PC-9 (cell line): ENCODE measurements around the gene TRABD2A. TPM values are rescaled to one million over a fixed set of nuclear protein-coding genes. Genes with fewer than 3 reads are reported as not detected.

ENCODE experiments used
- BruUV-seq: library from RNA; stranded (reverse); fragments of 400-500 nt; replicated peaks from 2 replicates; lab custom pipeline; 2021; lab: Mats Ljungman, UMichigan
- CTCF ChIA-PET: fragments of 300-600 bp; sonication (Branson Sonifier 250); formaldehyde crosslinking; loops from one replicate; lab custom pipeline; 2022; ENCODE audit warnings: antibody characterized with exemption; lab: Charles Lee
- POLR2A ChIA-PET: fragments of 300-600 bp; sonication (Branson Sonifier 250); formaldehyde crosslinking; loops from one replicate; lab custom pipeline; 2022; ENCODE audit warnings: antibody characterized with exemption; ENCODE audit not compliant: unreplicated experiment; lab: Charles Lee
- DNase-seq, 2 experiments: peaks; one replicate each; pipeline versions ENCODE4 v3.0.0 to v3.0.0-alpha.2; 2015 to 2022; ENCODE audit warnings: mixed read lengths in 1 of 2
- H2AFZ ChIP-seq: fragments of 200-600 bp; sonication (generic); 2 replicates; pipeline ENCODE4 v1.8.1; 2017; ENCODE audit warnings: antibody characterized with exemption
- H3F3A ChIP-seq: fragments of 200-600 bp; sonication (generic); 2 replicates; pipeline ENCODE4 v1.8.1; 2017; ENCODE audit warnings: antibody characterized with exemption, mild to moderate bottlenecking, low read depth; ENCODE audit not compliant: insufficient read depth
- H3K27ac ChIP-seq: fragments of 200-600 bp; sonication (generic); 2 replicates; pipeline ENCODE4 v1.6.1; 2016; ENCODE audit warnings: mixed run types
- H3K27me3 ChIP-seq: fragments of 200-600 bp; sonication (generic); 2 replicates; pipeline ENCODE4 v1.6.1; 2016; ENCODE audit warnings: low read depth, mixed run types; ENCODE audit not compliant: insufficient read depth
- H3K36me3 ChIP-seq: fragments of 200-600 bp; sonication (generic); 2 replicates; pipeline ENCODE4 v1.6.1; 2016; ENCODE audit warnings: low read depth, mixed run types
- H3K4me1 ChIP-seq: fragments of 200-600 bp; sonication (generic); replicated peaks from 2 replicates; pipeline ENCODE4 v1.6.1; 2016; ENCODE audit warnings: mixed run types; ENCODE audit not compliant: insufficient read depth
- H3K4me2 ChIP-seq: fragments of 200-600 bp; sonication (generic); 2 replicates; pipeline ENCODE4 v1.6.1; 2017; ENCODE audit warnings: mixed run types
- H3K4me3 ChIP-seq: fragments of 200-600 bp; sonication (generic); 2 replicates; pipeline ENCODE4 v1.6.1; 2016; ENCODE audit warnings: mixed run types
- H3K79me2 ChIP-seq: fragments of 200-600 bp; sonication (generic); 2 replicates; pipeline ENCODE4 v1.6.1; 2017; ENCODE audit warnings: low read depth, mixed run types
- H3K9me2 ChIP-seq: fragments of 200-600 bp; sonication (generic); 2 replicates; pipeline ENCODE4 v1.8.1; 2017; ENCODE audit warnings: mild to moderate bottlenecking; ENCODE audit not compliant: insufficient read depth
- H3K9me3 ChIP-seq: fragments of 200-600 bp; sonication (generic); 2 replicates; pipeline ENCODE4 v1.8.1; 2016; ENCODE audit warnings: low read depth; ENCODE audit not compliant: insufficient read depth
- H4K20me1 ChIP-seq: fragments of 200-600 bp; sonication (generic); 2 replicates; pipeline ENCODE4 v1.8.1; 2017; ENCODE audit not compliant: insufficient read depth
- CTCF ChIP-seq: fragments of 200-600 bp; sonication (generic); conservative IDR thresholded peaks from 2 replicates; pipeline ENCODE4 v1.6.1; 2017; ENCODE audit warnings: mixed run types, antibody characterized with exemption, mild to moderate bottlenecking, moderate library complexity
- EZH2 ChIP-seq: fragments of 200-600 bp; sonication (generic); IDR thresholded peaks from 2 replicates; pipeline ENCODE4 v1.8.0; 2017; ENCODE audit warnings: antibody characterized with exemption, low read depth
- intact Hi-C: fragments of 100-400 bp; cut with micrococcal nuclease; formaldehyde crosslinking; loops from one replicate; pipeline ENCODE4 v1.10.0; 2022; ENCODE audit not compliant: unreplicated experiment
- total RNA-seq: library from RNA; stranded (reverse); gene quantifications from 2 replicates; pipeline ENCODE4 v1.2.3, GENCODE V29; 2021

Gene TRABD2A
- total RNA-seq, 1 experiment from 2014 or later: 2.2 TPM

GRCh38 chr2:84793641-84794040 lies 87.2 kb downstream of the TRABD2A start:
- Histone ChIP-seq H3K4me3 (no peak overlapping the region), H3K4me2 (no peak overlapping the region), H2AFZ (no peak overlapping the region), H3K9me2 (no peaks in the 10 kb centered on the region), H3F3A (no peaks in the 10 kb centered on the region), H4K20me1 (no peaks in the 10 kb centered on the region), H3K36me3 (no peaks in the 10 kb centered on the region), H3K79me2 (no peaks in the 10 kb centered on the region), H3K4me1 (no peaks in the 10 kb centered on the region), H3K27ac (no peak overlapping the region), H3K9me3 (no peaks in the 10 kb centered on the region), H3K27me3 (0 out of 2 replicates have a peak, but pooled peaks cover 4% of the 10 kb centered on the region)
- TF ChIP-seq CTCF: no peak
- no peak for TF ChIP-seq EZH2
- POLR2A ChIA-PET: no interaction called here
- DNase-seq: no peak
- intact Hi-C loops: no loop called here
- BruUV-seq: no TSS peak
- CTCF ChIA-PET: no interaction called here

GRCh38 chr2:84792856-84793522 lies 87.9 kb downstream of the TRABD2A start:
- no peak for DNase-seq
- Histone ChIP-seq H3K9me3 (no peaks in the 10 kb centered on the region), H2AFZ (no peak overlapping the region), H3K27ac (no peak overlapping the region), H3K36me3 (no peaks in the 10 kb centered on the region), H3K27me3 (0 out of 2 replicates have a peak, but pooled peaks cover 4% of the 10 kb centered on the region), H3K79me2 (no peaks in the 10 kb centered on the region), H3K4me2 (no peak overlapping the region), H3K9me2 (no peaks in the 10 kb centered on the region), H3K4me3 (no peak overlapping the region), H3F3A (no peaks in the 10 kb centered on the region), H4K20me1 (no peaks in the 10 kb centered on the region), H3K4me1 (no peaks in the 10 kb centered on the region)
- ChIA-PET POLR2A (no interaction called here), CTCF (interaction anchor here (0.6 kb wide), 1 partner anchor 109 kb away, joined by 3 read pairs; no protein-coding TSS in a partner anchor)
- no TSS peak for BruUV-seq
- TF ChIP-seq EZH2: no peak
- TF ChIP-seq CTCF: no peak
- intact Hi-C loops: no loop called here

GRCh38 chr2:84788498-84788897 lies 92.4 kb downstream of the TRABD2A start:
- ChIA-PET POLR2A (no interaction called here), CTCF (interaction anchor here (0.6 kb wide), 1 partner anchor 13 kb away, joined by 5 read pairs; no protein-coding TSS in a partner anchor)
- no peak overlapping the region for H3K4me2 ChIP-seq
- no peaks in the 10 kb centered on the region for H3K9me2 ChIP-seq
- no peak for DNase-seq
- no peak overlapping the region for H3K27ac ChIP-seq
- H3K79me2 ChIP-seq: no peaks in the 10 kb centered on the region
- no peaks in the 10 kb centered on the region for H3K36me3 ChIP-seq
- intact Hi-C loops: no loop called here
- H4K20me1 ChIP-seq: no peaks in the 10 kb centered on the region
- TF ChIP-seq CTCF (no peak), EZH2 (no peak)
- H3K9me3 ChIP-seq: no peaks in the 10 kb centered on the region
- H3K4me1 ChIP-seq: no peaks in the 10 kb centered on the region
- H3K27me3 ChIP-seq: 0 out of 2 replicates have a peak, but pooled peaks cover 2% of the 10 kb centered on the region
- no TSS peak for BruUV-seq
- H3K4me3 ChIP-seq: no peak overlapping the region
- no peak overlapping the region for H2AFZ ChIP-seq
- H3F3A ChIP-seq: no peaks in the 10 kb centered on the region
